K562 (cell line): Measurements from ENCODE around the gene DDX54. TPM values are rescaled to one million over a fixed set of nuclear protein-coding genes. Genes with fewer than 3 reads are reported as not detected.

ENCODE experiments used
- ATAC-seq: fragments of 200-7000 bp; cut with Tn5 transposase; 3 replicates; pipeline ENCODE4 v1.9.1; 2020; ENCODE audit warnings: moderate library complexity
- BruUV-seq: library from RNA; stranded (reverse); fragments of 400-500 nt; replicated peaks from 2 replicates; lab custom pipeline; 2021; lab: Mats Ljungman, UMichigan
- CTCF ChIA-PET: fragments of 300-600 bp; formaldehyde crosslinking; extraction: SDS; loops from one replicate; lab custom pipeline; 2021; ENCODE audit warnings: low intra/inter-chr PET ratio; lab: Yijun Ruan, JAX
- POLR2A ChIA-PET: fragments of 300-600, 350-650 bp; sonication (Branson Sonifier 250); formaldehyde crosslinking; extraction: SDS; loops from one replicate; lab custom pipeline; 2021; ENCODE audit warnings: antibody characterized with exemption, inconsistent platforms; lab: Yijun Ruan, JAX
- DNase-seq, 4 experiments: peaks; one replicate each; pipeline versions ENCODE4 v3.0.0 to v3.0.0-alpha.2; 2011 to 2018; ENCODE audit warnings: low spot score in 3 of 4, mixed read lengths in 3 of 4; ENCODE audit errors: extremely low read depth in 1 of 4
- FAIRE-seq: peaks from 2 replicates; lab custom pipeline; 2011; peaks lifted over from hg19 to GRCh38; lab: Jason Lieb, UNC
- H2AFZ ChIP-seq: 2 replicates; pipeline ENCODE4 v1.6.0; 2011; ENCODE audit warnings: low read depth, low read length, control low read depth, inconsistent platforms
- H3K27ac ChIP-seq: fragments of 200-600 bp; 3 replicates; pipeline ENCODE4 v1.8.0; 2011; ENCODE audit warnings: low read depth, mild to moderate bottlenecking, control low read depth, inconsistent platforms, low read length, moderate library complexity, mixed read lengths; ENCODE audit errors: extremely low read depth
- H3K27me3 ChIP-seq, 2 experiments: fragments of 300-600 bp in 1 of 2; 2 replicates in 1 of 2; 3 replicates in 1 of 2; pipeline versions ENCODE4 v1.6.0 to v1.8.0; 2011; ENCODE audit warnings: inconsistent platforms in 2 of 2, low read length in 2 of 2, mild to moderate bottlenecking in 1 of 2, mixed read lengths in 1 of 2, moderate library complexity in 1 of 2; ENCODE audit not compliant: control insufficient read depth in 2 of 2, insufficient read depth in 2 of 2
- H3K36me3 ChIP-seq: fragments of 300-600 bp; 3 replicates; pipeline ENCODE4 v1.8.0; 2011; ENCODE audit warnings: mild to moderate bottlenecking, low read length, inconsistent platforms; ENCODE audit not compliant: control insufficient read depth, insufficient read depth
- H3K4me1 ChIP-seq, 2 experiments: fragments of 200-600 bp in 1 of 2; replicated peaks in 1 of 2; 2 replicates in 1 of 2; 3 replicates in 1 of 2; pipeline versions ENCODE4 v1.5.1 to v1.8.0; 2011; ENCODE audit warnings: inconsistent platforms in 2 of 2, low read length in 2 of 2, mild to moderate bottlenecking in 1 of 2, mixed read lengths in 1 of 2, moderate library complexity in 1 of 2; ENCODE audit not compliant: control insufficient read depth in 2 of 2, insufficient read depth in 2 of 2
- H3K4me2 ChIP-seq: 2 replicates; pipeline ENCODE4 v1.6.1; 2011; ENCODE audit warnings: low read length, control low read depth, inconsistent platforms, mixed read lengths; ENCODE audit not compliant: insufficient read depth
- H3K4me3 ChIP-seq: fragments of 200-600 bp; sonication (generic), shearing (Covaris generic); 2 replicates; pipeline ENCODE4 v1.5.1; 2016; ENCODE audit warnings: control low read depth, inconsistent platforms
- H3K79me2 ChIP-seq: fragments of 200-600 bp; 3 replicates; pipeline ENCODE4 v1.8.0; 2011; ENCODE audit warnings: low read length, inconsistent platforms; ENCODE audit not compliant: control insufficient read depth, insufficient read depth
- H3K9ac ChIP-seq, 2 experiments: 2 replicates each; pipeline versions ENCODE4 v1.6.0 to v1.6.1; 2011; ENCODE audit warnings: low read depth in 2 of 2, low read length in 2 of 2, control low read depth in 1 of 2, inconsistent platforms in 1 of 2, mild to moderate bottlenecking in 1 of 2, mixed read lengths in 1 of 2; ENCODE audit not compliant: insufficient read depth in 1 of 2
- H3K9me1 ChIP-seq: one replicate; pipeline ENCODE4 v1.6.0; 2011; ENCODE audit warnings: inconsistent platforms, mild to moderate bottlenecking, low read length, moderate library complexity; ENCODE audit not compliant: control insufficient read depth, insufficient read depth
- H3K9me3 ChIP-seq: replicated peaks from 2 replicates; pipeline ENCODE4 v1.5.1; 2011; ENCODE audit warnings: low read depth, low read length, inconsistent platforms; ENCODE audit not compliant: control insufficient read depth, insufficient read depth
- H4K20me1 ChIP-seq: replicated peaks from 2 replicates; pipeline ENCODE4 v1.6.1; 2011; ENCODE audit warnings: low read length, inconsistent platforms, mixed read lengths; ENCODE audit not compliant: control insufficient read depth, insufficient read depth
- FOXK1 ChIP-seq: sonication (generic); formaldehyde crosslinking; IDR thresholded peaks from 2 replicates; pipeline ENCODE4 v1.8.0; 2022; ENCODE audit warnings: missing genetic modification reagents, mild to moderate bottlenecking, borderline replicate concordance
- ILK ChIP-seq: fragments of 450-650 bp; IDR thresholded peaks from 2 replicates; pipeline ENCODE4 v1.6.1; 2016; ENCODE audit warnings: missing genetic modification characterization, low read depth, mild to moderate bottlenecking, missing compliant biosample characterization, moderate library complexity, borderline replicate concordance
- SETDB1 ChIP-seq: IDR thresholded peaks from one replicate; pipeline ENCODE4 v1.6.1; 2012; ENCODE audit warnings: low read length, control low read depth, inconsistent platforms
- ZKSCAN1 ChIP-seq: fragments of 150-350 bp; IDR thresholded peaks from 2 replicates; pipeline ENCODE4 v1.6.1; 2016; ENCODE audit warnings: low read depth, low read length
- ZNF175 ChIP-seq: fragments of 200-800 bp; sonication (Bioruptor generic); IDR thresholded peaks from 2 replicates; pipeline ENCODE4 v1.6.1; 2016; ENCODE audit warnings: low read depth, mild to moderate bottlenecking, missing genetic modification characterization, missing compliant biosample characterization
- ZNF263 ChIP-seq: sonication (generic); formaldehyde crosslinking; IDR thresholded peaks from 2 replicates; pipeline ENCODE4 v1.8.0; 2022; ENCODE audit warnings: mild to moderate bottlenecking, missing genetic modification reagents, borderline replicate concordance
- ZNF785 ChIP-seq: fragments of 250-450 bp; sonication (Bioruptor Pico); IDR thresholded peaks from 2 replicates; pipeline ENCODE4 v1.4.0; 2020; ENCODE audit warnings: mild to moderate bottlenecking
- WGBS: fragments of 100-300 bp; shearing (Covaris generic); methylation state at CpG from one replicate; pipeline ENCODE4 v1.1.6; 2016; ENCODE audit warnings: low coverage, mixed read lengths; ENCODE audit not compliant: insufficient coverage; ENCODE audit errors: missing lambda C conversion rate; 5-methylcytosine and 5-hydroxymethylcytosine counted together
- in situ Hi-C: fragments of 300-500 bp; cut with MboI; formaldehyde crosslinking; loops from 4 replicates; pipeline ENCODE4 v1.15.0; 2018; ENCODE audit warnings: inconsistent platforms, mixed read lengths
- intact Hi-C: fragments of 100-400 bp; cut with micrococcal nuclease; formaldehyde crosslinking; loops from 2 replicates; pipeline ENCODE4 v1.14.2; 2022
- polyA plus RNA-seq, 8 experiments: library from polyadenylated mRNA; depleted of rRNA in 4 of 8; stranded (reverse) in 5 of 8; unstranded in 3 of 8; fragments of >200 nt; fragmentation: Nextera tagmentation in 2 of 8; fragmentation: Illumina TruSeq in 1 of 8; extraction: Ambion mirVana in 2 of 8; extraction: Trizol in 1 of 8; gene quantifications; 2 replicates each; pipeline versions ENCODE4 v1.2.1 to v1.2.3, GENCODE V29; 2011 to 2014; ENCODE audit warnings: inconsistent platforms in 1 of 8, missing spikeins in 1 of 8
- total RNA-seq, 7 experiments: library from RNA; depleted of rRNA in 6 of 7; stranded (reverse); fragments of >200 nt in 6 of 7; fragmentation: Illumina TruSeq in 2 of 7; extraction: Trizol in 2 of 7; gene quantifications; 2 replicates each; pipeline versions ENCODE4 v1.2.1 to v1.2.3, GENCODE V29; 2011 to 2021; ENCODE audit warnings: low replicate concordance in 1 of 7
- TF ChIP-seq, protein P1 (sequence below): IDR thresholded peaks from 2 replicates; pipeline ENCODE4 v1.6.1; 2011; ENCODE audit warnings: borderline replicate concordance, low read depth, mild to moderate bottlenecking, moderate library complexity, low read length; ENCODE audit not compliant: insufficient read depth, poor library complexity, severe bottlenecking
- TF ChIP-seq, protein P2 (sequence below): fragments of 250-450 bp; sonication (Bioruptor Pico); IDR thresholded peaks from 2 replicates; pipeline ENCODE4 v1.5.0; 2022; ENCODE audit warnings: mild to moderate bottlenecking
- TF ChIP-seq, protein P3 (sequence below): fragments of 250-450 bp; sonication (Bioruptor Pico); IDR thresholded peaks from 2 replicates; pipeline ENCODE4 v1.8.0; 2022; ENCODE audit warnings: moderate library complexity, mild to moderate bottlenecking, inconsistent platforms
- TF ChIP-seq, protein P4 (sequence below): fragments of 250-450 bp; sonication (Bioruptor Pico); IDR thresholded peaks from 2 replicates; pipeline ENCODE4 v1.4.0; 2020; ENCODE audit warnings: mild to moderate bottlenecking, moderate library complexity
- TF ChIP-seq, protein P5 (sequence below), 2 experiments: fragments of 200-800 bp in 1 of 2; sonication (Bioruptor generic) in 1 of 2; sonication (generic) in 1 of 2; formaldehyde crosslinking in 1 of 2; IDR thresholded peaks in 1 of 2; conservative IDR thresholded peaks in 1 of 2; 2 replicates each; pipeline versions ENCODE4 v1.5.0 to v1.6.1; 2016 to 2020; ENCODE audit warnings: missing compliant biosample characterization in 1 of 2, missing genetic modification characterization in 1 of 2, missing genetic modification reagents in 1 of 2

The DDX54 gene
- total and polyA plus RNA-seq, 9 of the 15 experiments (the other 6 are each of a cell fraction or from before 2014, with no cell fraction given) = 1.4 to 135 (median 51.4) TPM

DNA sequence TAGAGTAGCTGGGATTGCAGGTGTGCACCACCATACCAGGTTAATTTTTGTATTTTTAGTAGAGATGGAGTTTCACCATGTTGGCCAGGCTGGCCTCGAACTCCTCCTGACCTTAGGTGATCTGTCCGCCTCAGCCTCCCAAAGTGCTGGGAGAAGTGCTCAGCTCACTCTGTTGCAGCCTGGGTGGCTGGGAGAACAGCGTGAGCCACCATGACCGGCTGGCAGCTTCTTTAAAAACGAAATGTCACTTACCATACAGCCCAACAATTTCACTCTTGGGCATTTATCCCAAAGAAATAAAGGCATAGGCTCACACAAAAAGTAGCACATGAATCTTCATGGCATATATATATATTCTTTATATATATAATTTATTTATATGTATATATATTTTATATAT lies 40.5 kb downstream of the DDX54 start:
- FAIRE-seq = no peak
- H3K9me1 ChIP-seq = peaks cover 3% of the 10 kb centered on the region
- H3K4me3 ChIP-seq = no peak overlapping the region
- peaks cover 0 to 10% of the 10 kb centered on the region in 2 experiments; a peak in 3 of 5 replicates for H3K4me1 ChIP-seq
- in situ Hi-C loops (no loop called here), intact Hi-C loops (no loop called here)
- H3K79me2 ChIP-seq = no peaks in the 10 kb centered on the region
- no peak overlapping the region for H3K4me2 ChIP-seq
- no peaks in the 10 kb centered on the region for H3K36me3 ChIP-seq
- ChIA-PET CTCF (no interaction called here), POLR2A (no interaction called here)
- ATAC-seq = no peak
- WGBS = 20% methylated on average over 5 of the region's 5 CpGs
- no peak for DNase-seq
- H3K27me3 ChIP-seq = peaks cover 3 to 9% of the 10 kb centered on the region in 2 experiments; a peak in 3 of 5 replicates
- H2AFZ ChIP-seq = no peak overlapping the region
- H4K20me1 ChIP-seq = no peaks in the 10 kb centered on the region
- no TSS peak for BruUV-seq
- no peak overlapping the region for H3K9ac ChIP-seq
- H3K9me3 ChIP-seq = no peaks in the 10 kb centered on the region
- H3K27ac ChIP-seq = no peak overlapping the region
- TF ChIP-seq, protein P1, sequence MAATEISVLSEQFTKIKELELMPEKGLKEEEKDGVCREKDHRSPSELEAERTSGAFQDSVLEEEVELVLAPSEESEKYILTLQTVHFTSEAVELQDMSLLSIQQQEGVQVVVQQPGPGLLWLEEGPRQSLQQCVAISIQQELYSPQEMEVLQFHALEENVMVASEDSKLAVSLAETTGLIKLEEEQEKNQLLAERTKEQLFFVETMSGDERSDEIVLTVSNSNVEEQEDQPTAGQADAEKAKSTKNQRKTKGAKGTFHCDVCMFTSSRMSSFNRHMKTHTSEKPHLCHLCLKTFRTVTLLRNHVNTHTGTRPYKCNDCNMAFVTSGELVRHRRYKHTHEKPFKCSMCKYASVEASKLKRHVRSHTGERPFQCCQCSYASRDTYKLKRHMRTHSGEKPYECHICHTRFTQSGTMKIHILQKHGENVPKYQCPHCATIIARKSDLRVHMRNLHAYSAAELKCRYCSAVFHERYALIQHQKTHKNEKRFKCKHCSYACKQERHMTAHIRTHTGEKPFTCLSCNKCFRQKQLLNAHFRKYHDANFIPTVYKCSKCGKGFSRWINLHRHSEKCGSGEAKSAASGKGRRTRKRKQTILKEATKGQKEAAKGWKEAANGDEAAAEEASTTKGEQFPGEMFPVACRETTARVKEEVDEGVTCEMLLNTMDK = no peak
- TF ChIP-seq ZNF785 (no peak), SETDB1 (no peak), ZNF175 (CRISPR knock-in tag) (no peak), ZNF263 (CRISPR knock-in tag) (no peak), FOXK1 (CRISPR knock-in tag) (no peak), ILK (tag) (no peak), ZKSCAN1 (no peak)
- TF ChIP-seq, protein P2, sequence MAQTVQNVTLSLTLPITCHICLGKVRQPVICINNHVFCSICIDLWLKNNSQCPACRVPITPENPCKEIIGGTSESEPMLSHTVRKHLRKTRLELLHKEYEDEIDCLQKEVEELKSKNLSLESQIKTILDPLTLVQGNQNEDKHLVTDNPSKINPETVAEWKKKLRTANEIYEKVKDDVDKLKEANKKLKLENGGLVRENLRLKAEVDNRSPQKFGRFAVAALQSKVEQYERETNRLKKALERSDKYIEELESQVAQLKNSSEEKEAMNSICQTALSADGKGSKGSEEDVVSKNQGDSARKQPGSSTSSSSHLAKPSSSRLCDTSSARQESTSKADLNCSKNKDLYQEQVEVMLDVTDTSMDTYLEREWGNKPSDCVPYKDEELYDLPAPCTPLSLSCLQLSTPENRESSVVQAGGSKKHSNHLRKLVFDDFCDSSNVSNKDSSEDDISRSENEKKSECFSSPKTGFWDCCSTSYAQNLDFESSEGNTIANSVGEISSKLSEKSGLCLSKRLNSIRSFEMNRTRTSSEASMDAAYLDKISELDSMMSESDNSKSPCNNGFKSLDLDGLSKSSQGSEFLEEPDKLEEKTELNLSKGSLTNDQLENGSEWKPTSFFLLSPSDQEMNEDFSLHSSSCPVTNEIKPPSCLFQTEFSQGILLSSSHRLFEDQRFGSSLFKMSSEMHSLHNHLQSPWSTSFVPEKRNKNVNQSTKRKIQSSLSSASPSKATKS (CRISPR knock-in tag) = no peak
- TF ChIP-seq, protein P3, sequence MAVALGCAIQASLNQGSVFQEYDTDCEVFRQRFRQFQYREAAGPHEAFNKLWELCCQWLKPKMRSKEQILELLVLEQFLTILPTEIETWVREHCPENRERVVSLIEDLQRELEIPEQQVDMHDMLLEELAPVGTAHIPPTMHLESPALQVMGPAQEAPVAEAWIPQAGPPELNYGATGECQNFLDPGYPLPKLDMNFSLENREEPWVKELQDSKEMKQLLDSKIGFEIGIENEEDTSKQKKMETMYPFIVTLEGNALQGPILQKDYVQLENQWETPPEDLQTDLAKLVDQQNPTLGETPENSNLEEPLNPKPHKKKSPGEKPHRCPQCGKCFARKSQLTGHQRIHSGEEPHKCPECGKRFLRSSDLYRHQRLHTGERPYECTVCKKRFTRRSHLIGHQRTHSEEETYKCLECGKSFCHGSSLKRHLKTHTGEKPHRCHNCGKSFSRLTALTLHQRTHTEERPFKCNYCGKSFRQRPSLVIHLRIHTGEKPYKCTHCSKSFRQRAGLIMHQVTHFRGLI (CRISPR knock-in tag) = no peak
- TF ChIP-seq, protein P4, sequence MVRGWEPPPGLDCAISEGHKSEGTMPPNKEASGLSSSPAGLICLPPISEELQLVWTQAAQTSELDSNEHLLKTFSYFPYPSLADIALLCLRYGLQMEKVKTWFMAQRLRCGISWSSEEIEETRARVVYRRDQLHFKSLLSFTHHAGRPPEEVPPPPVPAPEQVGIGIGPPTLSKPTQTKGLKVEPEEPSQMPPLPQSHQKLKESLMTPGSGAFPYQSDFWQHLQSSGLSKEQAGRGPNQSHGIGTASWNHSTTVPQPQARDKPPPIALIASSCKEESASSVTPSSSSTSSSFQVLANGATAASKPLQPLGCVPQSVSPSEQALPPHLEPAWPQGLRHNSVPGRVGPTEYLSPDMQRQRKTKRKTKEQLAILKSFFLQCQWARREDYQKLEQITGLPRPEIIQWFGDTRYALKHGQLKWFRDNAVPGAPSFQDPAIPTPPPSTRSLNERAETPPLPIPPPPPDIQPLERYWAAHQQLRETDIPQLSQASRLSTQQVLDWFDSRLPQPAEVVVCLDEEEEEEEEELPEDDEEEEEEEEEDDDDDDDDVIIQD = no peak
- TF ChIP-seq, protein P5, sequence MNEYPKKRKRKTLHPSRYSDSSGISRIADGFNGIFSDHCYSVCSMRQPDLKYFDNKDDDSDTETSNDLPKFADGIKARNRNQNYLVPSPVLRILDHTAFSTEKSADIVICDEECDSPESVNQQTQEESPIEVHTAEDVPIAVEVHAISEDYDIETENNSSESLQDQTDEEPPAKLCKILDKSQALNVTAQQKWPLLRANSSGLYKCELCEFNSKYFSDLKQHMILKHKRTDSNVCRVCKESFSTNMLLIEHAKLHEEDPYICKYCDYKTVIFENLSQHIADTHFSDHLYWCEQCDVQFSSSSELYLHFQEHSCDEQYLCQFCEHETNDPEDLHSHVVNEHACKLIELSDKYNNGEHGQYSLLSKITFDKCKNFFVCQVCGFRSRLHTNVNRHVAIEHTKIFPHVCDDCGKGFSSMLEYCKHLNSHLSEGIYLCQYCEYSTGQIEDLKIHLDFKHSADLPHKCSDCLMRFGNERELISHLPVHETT (CRISPR knock-in tag; conservative IDR thresholded peaks at IDR 0.05 in 1 of 2, IDR thresholded peaks at IDR 0.05 in 1 of 2) = no peak
